ENCODE measurements around the gene KRTAP10-11. TPM values are rescaled to one million over a fixed set of nuclear protein-coding genes. Genes with fewer than 3 reads are reported as not detected.
"Not testable (repeated sequence)": the region's sequence is repeated elsewhere in the genome, so short reads cannot be mapped to it uniquely, and the experiment has no call there.

KRTAP10-11 gene
- total RNA-seq, 2 experiments from 2014 or later = not detected

DNA sequence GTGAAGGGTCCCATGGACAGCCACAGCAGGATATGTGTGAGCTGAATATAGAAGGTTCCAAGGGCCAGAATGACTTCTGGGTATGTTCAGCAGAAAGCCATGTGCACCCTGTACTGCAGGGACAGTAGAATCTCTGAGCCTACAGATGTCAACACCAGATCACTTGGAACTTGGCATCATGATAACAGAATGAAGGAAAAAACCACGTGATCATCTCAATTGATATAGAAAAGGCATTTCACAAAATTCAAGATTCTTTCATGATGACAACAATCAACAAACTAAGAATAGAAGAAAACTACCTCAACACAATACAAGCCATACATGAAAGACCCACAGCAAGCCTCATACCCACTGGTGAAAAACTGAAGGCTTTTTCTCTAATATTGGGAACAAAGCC lies 21.4 kb downstream of the KRTAP10-11 start:
- POLR2A ChIA-PET = no interaction called here
- Mint-ChIP-seq H3K27me3 (peaks cover 40% of the 10 kb centered on the region), H3K27ac (no peak overlapping the region), H3K4me3 (no peak overlapping the region), H3K4me1 (no peaks in the 10 kb centered on the region), H3K9me3 (peaks cover 29% of the 10 kb centered on the region), H3K36me3 (ENCODE audit: low read depth) (peaks cover 12% of the 10 kb centered on the region)
- no peak for DNase-seq
- CTCF ChIA-PET = no interaction called here

DNA sequence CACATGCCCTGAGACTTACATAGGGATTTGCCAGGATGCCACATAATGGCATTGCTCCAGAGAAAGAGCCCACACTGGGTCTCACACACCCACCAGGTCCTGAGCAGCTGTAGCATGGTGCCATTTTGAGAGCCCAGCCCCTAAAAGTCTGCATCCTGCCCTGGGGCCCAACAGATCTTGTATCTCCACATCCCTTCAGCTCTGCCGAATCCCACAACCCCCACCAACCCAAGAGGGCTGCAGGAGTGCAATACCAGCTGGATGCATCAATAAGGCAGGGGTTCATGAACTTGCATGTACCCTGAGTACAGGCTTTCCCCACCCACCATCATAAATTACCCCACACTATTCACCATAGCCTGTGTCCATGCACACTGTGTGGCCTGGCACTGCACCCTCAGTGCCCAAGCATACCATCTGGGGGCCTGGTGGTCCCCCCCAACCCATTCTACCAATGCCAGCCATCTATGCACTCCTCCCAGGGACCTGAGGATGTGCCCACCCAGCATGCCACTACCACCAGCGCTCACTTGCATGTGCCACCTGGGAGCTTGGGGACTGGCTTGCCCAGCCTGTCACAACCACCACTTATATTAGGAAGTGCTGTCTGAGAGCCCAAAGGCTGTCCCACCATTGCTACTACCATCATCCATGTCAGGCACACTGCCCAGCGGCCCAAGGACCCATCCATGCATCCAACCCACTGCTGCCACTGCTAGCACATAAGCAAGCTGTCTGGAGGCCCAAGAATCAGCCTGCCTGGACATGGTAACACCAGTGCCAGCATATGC lies 24.6 kb downstream of the KRTAP10-11 start:
- peaks cover 29% of the 10 kb centered on the region for H3K9me3 Mint-ChIP-seq

DNA sequence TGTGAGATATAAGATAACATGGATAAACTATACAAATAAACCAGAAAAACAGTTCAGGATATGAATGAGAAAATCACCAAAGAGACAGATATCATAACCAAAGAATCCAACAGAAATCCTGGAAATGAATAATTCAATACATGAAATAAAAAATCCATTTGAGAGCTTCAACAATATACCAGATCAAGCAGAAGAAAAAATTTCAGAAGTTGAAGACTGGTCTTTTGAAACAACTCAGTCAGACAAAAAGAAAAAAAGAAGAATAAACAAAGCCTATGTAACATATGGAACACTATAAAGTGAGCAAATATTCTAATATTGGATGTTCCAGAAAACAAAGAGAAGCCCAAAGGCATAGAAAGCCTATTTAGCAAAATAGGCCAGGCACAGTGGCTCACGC lies 25.7 kb downstream of the KRTAP10-11 start:
- DNase-seq = no peak
- H3K4me1 Mint-ChIP-seq = no peaks in the 10 kb centered on the region
- H3K27ac Mint-ChIP-seq = no peak overlapping the region
- peaks cover 12% of the 10 kb centered on the region for H3K36me3 Mint-ChIP-seq (ENCODE audit: low read depth)
- peaks cover 38% of the 10 kb centered on the region for H3K27me3 Mint-ChIP-seq
- CTCF ChIA-PET = no interaction called here
- no peak overlapping the region for H3K4me3 Mint-ChIP-seq
- POLR2A ChIA-PET = no interaction called here
- peaks cover 30% of the 10 kb centered on the region for H3K9me3 Mint-ChIP-seq

More for the DNA sequence above, 24.6 kb downstream of the KRTAP10-11 start:
- CTCF ChIA-PET = no interaction called here
- H3K27ac Mint-ChIP-seq = no peak overlapping the region
- H3K4me3 Mint-ChIP-seq = no peak overlapping the region
- POLR2A ChIA-PET = interaction anchor here (1.6 kb wide), 1 partner anchor 13 kb away, joined by 4 read pairs; the partner anchor contains the start of gene KRTAP12-3
- H3K27me3 Mint-ChIP-seq = peaks cover 38% of the 10 kb centered on the region
- H3K36me3 Mint-ChIP-seq (ENCODE audit: low read depth) = peaks cover 12% of the 10 kb centered on the region
- DNase-seq = no peak
- no peaks in the 10 kb centered on the region for H3K4me1 Mint-ChIP-seq

DNA sequence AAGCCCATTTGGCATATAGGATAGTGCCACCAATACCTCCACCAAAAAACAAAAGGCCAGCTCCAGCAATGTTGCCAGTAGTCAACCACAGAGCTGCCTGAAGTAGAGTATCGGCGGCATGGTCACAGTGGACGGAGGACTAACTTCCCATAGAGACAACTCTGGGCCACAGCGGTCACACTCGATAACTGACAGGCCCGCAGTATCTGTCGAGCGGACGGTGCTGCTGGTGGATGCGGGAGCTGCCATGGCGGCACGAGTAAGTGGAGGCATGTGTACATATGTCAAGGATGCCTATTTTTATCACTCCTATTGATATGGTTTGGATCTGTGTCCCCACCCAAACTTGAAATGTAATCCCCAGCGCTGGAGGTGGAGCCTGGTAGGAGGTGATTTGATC lies 31.7 kb downstream of the KRTAP10-11 start:
- Mint-ChIP-seq H3K9me3 (peaks cover 7% of the 10 kb centered on the region), H3K4me3 (no peak overlapping the region), H3K36me3 (ENCODE audit: low read depth) (peaks cover 1% of the 10 kb centered on the region), H3K27me3 (peaks cover 27% of the 10 kb centered on the region), H3K27ac (no peak overlapping the region), H3K4me1 (no peaks in the 10 kb centered on the region)
- ChIA-PET CTCF (no interaction called here), POLR2A (no interaction called here)
- no peak for DNase-seq

GRCh38 chr21:44681152-44681551 lies 34.9 kb downstream of the KRTAP10-11 start:
- Mint-ChIP-seq H3K4me1 (peaks cover 4% of the 10 kb centered on the region), H3K9me3 (no peaks in the 10 kb centered on the region), H3K4me3 (no peak overlapping the region), H3K27me3 (peaks cover 21% of the 10 kb centered on the region), H3K36me3 (ENCODE audit: low read depth) (no peaks in the 10 kb centered on the region), H3K27ac (no peak overlapping the region)
- ChIA-PET CTCF (no interaction called here), POLR2A (no interaction called here)
- DNase-seq = no peak

DNA sequence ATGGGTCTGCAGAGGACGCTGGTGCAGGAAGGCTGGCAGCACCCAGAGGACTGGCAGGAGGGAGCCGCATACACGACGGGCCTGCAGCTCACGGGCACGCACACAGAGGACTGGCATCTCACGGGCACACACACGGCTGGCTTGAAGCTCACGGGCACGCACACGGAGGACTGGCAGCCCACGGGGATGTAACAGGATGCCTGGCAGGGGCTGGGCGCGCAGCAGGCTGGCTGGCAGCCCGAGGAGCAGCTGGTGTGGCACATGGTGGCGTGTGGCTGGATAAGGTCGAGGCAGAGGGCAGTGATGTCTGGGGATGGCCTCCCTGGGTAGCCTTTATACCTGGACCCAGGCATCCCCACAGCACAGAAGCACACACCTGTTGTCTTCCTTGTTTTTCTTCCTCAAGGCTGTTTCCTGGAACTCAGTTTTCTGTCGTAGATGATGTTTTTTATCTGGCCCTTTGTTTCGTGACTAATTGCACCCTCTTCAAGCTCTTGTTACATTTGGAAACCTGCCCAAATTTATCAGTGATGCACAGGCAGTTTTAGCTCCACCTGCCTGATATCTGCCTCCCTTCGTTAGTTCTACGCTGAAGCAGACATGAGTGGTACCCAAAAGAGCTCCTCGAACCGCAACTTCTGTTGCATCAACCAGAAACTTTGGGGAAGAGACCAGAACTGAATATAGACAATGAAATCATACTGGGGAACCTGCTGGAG lies 35.8 kb downstream of the KRTAP10-11 start, which contains the start of gene KRTAP12-1:
Gene KRTAP12-1 (minus strand): TSS at position 303 of the 719 bp plus-strand sequence. CDS start 40 bp downstream, at position 263.
- peaks cover 10% of the 10 kb centered on the region for H3K4me1 Mint-ChIP-seq
- POLR2A ChIA-PET = no interaction called here
- no peak within 1 kb of the TSS for H3K4me3 Mint-ChIP-seq
- H3K27ac Mint-ChIP-seq = no peak within 1 kb of the TSS
- CTCF ChIA-PET = no interaction called here
- H3K9me3 Mint-ChIP-seq = no peaks in the 10 kb centered on the region
- H3K36me3 Mint-ChIP-seq (ENCODE audit: low read depth) = no peaks in the 10 kb centered on the region
- peaks cover 17% of the 10 kb centered on the region for H3K27me3 Mint-ChIP-seq
- DNase-seq = no peak

GRCh38 chr21:44682580-44683151 lies 36.5 kb downstream of the KRTAP10-11 start:
- no peaks in the 10 kb centered on the region for H3K36me3 Mint-ChIP-seq (ENCODE audit: low read depth)
- no peak overlapping the region for H3K4me3 Mint-ChIP-seq
- ChIA-PET POLR2A (no interaction called here), CTCF (no interaction called here)
- H3K27me3 Mint-ChIP-seq = peaks cover 20% of the 10 kb centered on the region
- H3K27ac Mint-ChIP-seq = no peak overlapping the region
- no peak for DNase-seq
- H3K9me3 Mint-ChIP-seq = no peaks in the 10 kb centered on the region
- H3K4me1 Mint-ChIP-seq = peaks cover 10% of the 10 kb centered on the region

- Mint-ChIP-seq H3K36me3 (ENCODE audit: low read depth) (no peaks in the 10 kb centered on the region), H3K9me3 (no peaks in the 10 kb centered on the region), H3K27ac (no peak overlapping the region), H3K27me3 (peaks cover 21% of the 10 kb centered on the region), H3K4me3 (no peak overlapping the region), H3K4me1 (peaks cover 10% of the 10 kb centered on the region)
- ChIA-PET CTCF (no interaction called here), POLR2A (no interaction called here)
- no peak for DNase-seq
Measured at GRCh38 chr21:44684077-44684476, 37.9 kb downstream of the KRTAP10-11 start.

DNA sequence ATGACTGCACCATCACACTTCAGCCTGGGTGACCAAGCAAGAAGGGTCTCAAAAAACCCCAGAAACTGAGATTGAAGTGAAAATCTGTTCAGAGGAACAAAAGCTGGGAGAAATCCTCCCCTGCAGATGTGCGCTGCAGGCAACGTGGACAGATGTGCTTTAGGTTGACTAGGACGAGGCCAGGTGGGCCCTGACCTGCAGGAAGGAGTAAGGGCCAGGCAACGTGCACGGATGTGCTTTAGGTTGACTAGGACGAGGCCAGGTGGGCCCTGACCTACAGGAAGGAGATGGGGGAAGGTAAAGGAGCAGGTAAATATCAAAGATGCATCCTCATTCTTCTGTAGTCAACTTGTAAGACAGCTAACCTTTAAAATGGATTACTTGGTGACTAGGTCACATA lies 38.3 kb downstream of the KRTAP10-11 start:
- POLR2A ChIA-PET = interaction anchor here (0.5 kb wide), 1 partner anchor 10 kb away, joined by 3 read pairs; no protein-coding TSS in a partner anchor
- peaks cover 18% of the 10 kb centered on the region for H3K27me3 Mint-ChIP-seq
- no peak overlapping the region for H3K27ac Mint-ChIP-seq
- H3K9me3 Mint-ChIP-seq = no peaks in the 10 kb centered on the region
- no peak for DNase-seq
- H3K4me3 Mint-ChIP-seq = no peak overlapping the region
- H3K36me3 Mint-ChIP-seq (ENCODE audit: low read depth) = no peaks in the 10 kb centered on the region
- H3K4me1 Mint-ChIP-seq = peaks cover 10% of the 10 kb centered on the region
- CTCF ChIA-PET = no interaction called here

- Mint-ChIP-seq H3K4me1 (peaks cover 10% of the 10 kb centered on the region), H3K27me3 (peaks cover 15% of the 10 kb centered on the region)
- H3K36me3 Mint-ChIP-seq (ENCODE audit: low read depth); CTCF ChIA-PET; H3K4me3 Mint-ChIP-seq; H3K27ac Mint-ChIP-seq; H3K9me3 Mint-ChIP-seq; DNase-seq: not testable (repeated sequence)
- POLR2A ChIA-PET = interaction anchor here (0.5 kb wide), 1 partner anchor 11 kb away, joined by 3 read pairs; no protein-coding TSS in a partner anchor
Measured at GRCh38 chr21:44685050-44685449, 38.8 kb downstream of the KRTAP10-11 start.

DNA sequence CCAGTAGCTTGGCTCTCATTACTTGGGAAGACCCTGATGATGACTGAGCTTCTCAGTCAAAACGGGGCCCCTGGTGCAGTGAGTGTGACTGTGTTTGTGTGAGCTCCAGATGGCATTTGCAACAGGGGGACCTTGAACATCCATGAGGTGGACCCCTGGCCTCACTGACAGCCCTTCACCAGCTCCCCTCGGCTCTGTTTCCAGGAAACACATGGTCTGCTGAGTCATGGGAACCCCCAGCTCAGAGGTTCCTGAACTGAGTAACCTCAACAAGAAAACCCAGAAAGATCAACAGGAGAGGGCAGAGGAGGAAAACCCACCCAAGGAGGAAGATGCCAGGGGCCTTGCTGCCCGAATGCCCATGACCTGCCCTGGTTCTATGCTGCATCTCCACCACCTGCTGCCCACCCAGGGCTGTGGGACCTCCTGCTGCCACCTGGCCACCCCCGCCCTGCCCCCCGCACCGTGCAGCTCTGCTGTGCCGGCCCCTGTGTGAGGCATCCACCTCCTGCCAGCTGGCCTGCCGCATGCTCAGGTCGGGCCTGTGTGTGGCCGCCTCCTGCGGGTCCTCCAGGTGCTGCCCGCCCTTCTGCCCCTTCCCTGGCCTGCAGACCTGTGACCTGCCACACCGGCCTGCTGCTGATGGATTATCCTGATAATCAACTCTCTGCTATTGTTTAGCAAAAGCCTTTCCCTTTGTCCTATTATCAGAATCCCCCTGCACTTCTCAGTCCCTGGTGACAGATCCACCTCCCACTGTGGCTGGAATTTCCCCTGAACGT lies 40.0 kb downstream of the KRTAP10-11 start:
- DNase-seq = no peak
- Mint-ChIP-seq H3K4me3 (no peak overlapping the region), H3K27me3 (peaks cover 18% of the 10 kb centered on the region), H3K36me3 (ENCODE audit: low read depth) (no peaks in the 10 kb centered on the region), H3K4me1 (peaks cover 10% of the 10 kb centered on the region), H3K9me3 (no peaks in the 10 kb centered on the region), H3K27ac (no peak overlapping the region)
- CTCF ChIA-PET = no interaction called here
- POLR2A ChIA-PET = no interaction called here

GRCh38 chr21:44686843-44687561 lies 40.8 kb downstream of the KRTAP10-11 start:
- DNase-seq = no peak
- Mint-ChIP-seq H3K9me3 (no peaks in the 10 kb centered on the region), H3K27ac (no peak overlapping the region), H3K4me3 (no peak overlapping the region), H3K4me1 (peaks cover 10% of the 10 kb centered on the region), H3K27me3 (peaks cover 25% of the 10 kb centered on the region), H3K36me3 (ENCODE audit: low read depth) (no peaks in the 10 kb centered on the region)
- ChIA-PET CTCF (no interaction called here), POLR2A (no interaction called here)
